Midbrain (tissue), 1 donor: Measurements from ENCODE around the gene METAP1.
"Not testable (repeated sequence)": the region's sequence is repeated elsewhere in the genome, so short reads cannot be mapped to it uniquely, and the experiment has no call there.

Experiments
- DNase-seq: peaks from one replicate; lab custom pipeline; 2025; lab: John Stamatoyannopoulos, UW

The METAP1 gene

GRCh38 chr4:99059550-99059949, 64.0 kb downstream of the METAP1 start:
- DNase-seq = no peak

- no peak for DNase-seq
Observed at GRCh38 chr4:99061048-99061700, 65.7 kb downstream of the METAP1 start.

DNA sequence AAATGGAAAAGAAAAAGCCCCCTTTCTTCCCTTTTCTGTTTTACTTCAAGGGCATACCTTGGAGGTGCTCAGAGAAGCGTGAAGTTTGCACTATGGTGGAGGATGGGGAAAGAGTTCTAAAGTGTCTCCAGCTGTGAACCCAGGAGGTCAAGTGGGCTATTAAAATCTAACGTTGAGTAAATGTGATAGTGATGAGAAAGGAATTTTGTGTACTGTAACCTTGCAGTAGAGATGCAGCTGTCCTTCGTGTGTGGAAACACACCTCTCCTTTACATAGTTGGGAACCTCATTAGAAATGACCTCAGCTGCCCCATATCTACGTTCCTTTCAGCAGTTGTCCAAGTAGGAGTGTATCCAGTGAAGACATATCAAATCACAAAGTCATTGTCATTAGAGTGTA, 66.6 kb downstream of the METAP1 start:
- no peak for DNase-seq

DNA sequence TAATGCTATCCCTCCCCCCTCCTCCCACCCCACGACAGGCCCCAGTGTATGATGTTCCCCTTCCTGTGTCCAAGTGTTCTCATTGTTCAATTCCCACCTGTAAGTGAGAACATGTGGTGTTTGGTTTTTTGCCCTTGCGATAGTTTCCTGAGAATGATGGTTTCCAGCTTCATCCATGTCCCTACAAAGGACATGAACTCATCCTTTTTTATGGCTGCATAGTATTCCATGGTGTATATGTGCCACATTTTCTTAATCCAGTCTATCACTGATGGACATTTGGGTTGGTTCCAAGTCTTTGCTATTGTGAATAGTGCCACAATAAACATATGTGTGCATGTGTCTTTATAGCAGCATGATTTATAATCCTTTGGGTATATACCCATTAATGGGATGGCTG, 70.0 kb downstream of the METAP1 start:
- not testable (repeated sequence) for DNase-seq

GRCh38 chr4:99067617-99068016, 72.1 kb downstream of the METAP1 start:
- no peak for DNase-seq

DNA sequence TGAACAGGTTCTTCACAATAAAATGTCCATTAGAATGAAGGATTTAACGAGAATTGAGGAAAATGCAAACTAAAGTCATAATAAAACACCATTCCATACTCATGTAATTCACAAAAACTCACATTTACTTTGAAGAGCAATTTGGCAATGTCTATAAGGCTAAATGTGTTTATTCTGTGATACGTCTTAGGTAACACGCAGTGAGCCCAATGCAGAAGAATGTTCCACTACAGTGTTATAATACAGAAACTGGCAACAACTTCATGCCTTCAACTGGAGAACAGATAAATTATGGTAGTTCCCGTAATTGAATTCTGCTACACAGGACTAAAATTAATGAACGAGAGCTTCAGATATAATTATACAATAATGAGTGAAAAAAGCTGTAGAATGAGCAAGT, 75.6 kb downstream of the METAP1 start:
- no peak for DNase-seq

DNA sequence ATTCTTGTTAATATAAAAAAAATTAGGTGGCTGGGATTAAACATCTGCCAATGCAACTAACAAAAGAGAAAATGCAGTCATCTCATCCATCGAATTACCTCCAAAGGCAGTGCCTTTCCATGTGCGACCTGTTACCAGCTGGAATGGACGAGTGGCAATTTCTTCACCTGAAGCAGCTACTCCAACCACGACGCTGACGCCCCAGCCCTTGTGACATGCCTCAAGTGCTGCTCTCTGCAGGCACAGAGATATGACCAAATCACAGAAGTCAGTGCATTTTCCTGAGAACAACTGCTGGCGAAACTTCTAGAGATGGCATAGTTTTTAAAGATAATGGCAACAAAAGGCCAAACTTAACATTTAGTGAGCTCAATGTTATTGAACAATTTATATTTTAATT, 79.3 kb downstream of the METAP1 start:
- DNase-seq = no peak

- no peak for DNase-seq
Observed at GRCh38 chr4:99076292-99076976, 80.9 kb downstream of the METAP1 start.

DNA sequence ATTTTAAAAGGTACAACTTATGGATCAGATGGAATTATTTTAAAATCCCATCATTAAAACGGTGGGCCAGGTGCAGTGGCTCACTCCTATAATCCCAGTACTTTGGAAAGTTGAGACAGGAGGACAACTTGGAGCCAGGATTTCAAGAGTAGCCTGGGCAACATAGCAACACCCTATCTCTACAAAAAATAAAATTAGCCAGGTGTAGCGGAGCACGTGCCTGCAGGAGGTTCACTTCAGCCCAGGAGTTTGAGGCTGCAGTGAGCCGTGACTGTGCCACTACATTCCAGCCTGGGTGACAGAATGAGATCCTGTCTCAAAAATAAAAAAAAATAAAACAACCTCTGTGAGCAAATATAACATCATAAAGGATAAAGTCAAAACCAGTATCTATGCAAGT, 81.7 kb downstream of the METAP1 start:
- DNase-seq = no peak

DNA sequence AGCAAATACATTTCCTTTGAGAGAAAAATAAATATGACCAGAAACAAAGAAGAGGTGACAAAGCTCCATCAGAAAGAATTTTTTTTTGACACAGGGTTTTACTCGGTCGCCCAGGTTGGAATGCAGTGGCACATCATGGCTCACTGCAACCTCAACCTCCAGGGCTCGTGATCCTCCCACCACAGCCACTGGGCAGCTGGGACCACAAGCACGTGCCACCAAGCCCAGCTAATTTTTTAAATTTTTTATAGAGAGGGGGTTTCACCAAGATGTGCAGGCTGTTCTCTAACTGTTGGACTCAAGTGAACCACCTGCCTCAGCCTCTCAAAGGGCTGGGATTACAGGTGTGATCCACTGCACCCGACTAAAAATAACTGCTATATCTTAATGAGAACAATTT, 82.8 kb downstream of the METAP1 start:
- no peak for DNase-seq

GRCh38 chr4:99078931-99079624, 83.6 kb downstream of the METAP1 start:
- DNase-seq = no peak

GRCh38 chr4:99079625-99080295, 84.2 kb downstream of the METAP1 start:
- DNase-seq = no peak

GRCh38 chr4:99080869-99081268, 85.3 kb downstream of the METAP1 start:
- DNase-seq = not testable (repeated sequence)

- DNase-seq = no peak
Observed at GRCh38 chr4:99082192-99082591, 86.7 kb downstream of the METAP1 start.

GRCh38 chr4:99084595-99084994, 89.1 kb downstream of the METAP1 start:
- DNase-seq = no peak

GRCh38 chr4:99088023-99088449, 92.5 kb downstream of the METAP1 start:
- peak; percentile 57 for DNase-seq

GRCh38 chr4:99088481-99089365, 93.2 kb downstream of the METAP1 start, which contains the start of gene ADH5:
ADH5 (minus strand) TSS chr4:99088788; CDS start chr4:99088700, 88 bp downstream.
- DNase-seq = peak; percentile 76

- DNase-seq = no peak
Observed at GRCh38 chr4:99090481-99091215, 95.1 kb downstream of the METAP1 start.

DNA sequence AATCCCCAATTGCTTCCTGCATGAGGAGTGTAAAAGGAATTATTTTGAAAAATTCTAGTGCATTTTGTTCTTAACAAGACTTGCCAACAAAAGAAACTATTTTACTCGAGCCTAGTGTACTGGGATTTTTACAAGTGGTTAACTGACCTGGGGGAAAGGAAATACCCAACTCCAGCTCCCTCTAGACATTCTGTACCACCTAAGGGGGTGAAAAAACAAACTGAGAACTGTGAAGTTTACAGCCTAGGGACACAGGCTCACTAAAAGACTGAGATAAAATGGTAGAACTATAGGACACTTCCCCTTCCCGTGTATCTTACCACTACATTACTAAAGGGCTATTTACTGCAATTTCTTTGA, 95.7 kb downstream of the METAP1 start:
- no peak for DNase-seq

DNA sequence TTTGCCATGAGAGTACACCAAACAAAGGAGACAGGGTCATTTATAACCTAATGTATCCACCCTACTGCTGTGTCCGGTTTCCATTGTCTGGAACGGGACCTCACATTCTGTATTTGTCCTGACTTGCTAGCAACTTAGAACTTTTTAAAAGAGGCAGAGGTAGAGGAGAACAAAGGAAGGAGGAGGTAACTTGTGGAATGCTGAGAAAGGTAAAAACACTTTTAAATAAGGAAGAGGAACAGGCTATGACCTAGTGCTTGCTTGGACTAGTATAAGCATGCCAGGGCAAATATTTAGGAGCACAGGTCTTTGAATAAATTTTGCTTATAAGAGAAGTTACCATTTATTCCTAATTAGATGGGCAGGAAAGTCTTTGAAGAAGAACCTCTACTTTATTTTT, 96.3 kb downstream of the METAP1 start:
- not testable (repeated sequence) for DNase-seq

GRCh38 chr4:99099311-99099710, 103.8 kb downstream of the METAP1 start:
- no peak for DNase-seq
